CD4-positive, CD25-positive, alpha-beta regulatory T cell (primary cell): ENCODE results near the gene TNIK. TPM values are rescaled to one million over a fixed set of nuclear protein-coding genes. Genes with fewer than 3 reads are reported as not detected.
A peak's percentile ranks its signal among the peaks of the same experiment; 100 is the strongest.

Experiments
- ATAC-seq, 2 donors: fragments of 150-1000 bp; cut with Tn5 transposase; one replicate each; pipeline ENCODE4 v1.10.0; 2021; ENCODE audit warnings: low read depth in 2 of 2, moderate number of reproducible peaks in 2 of 2, moderate library complexity in 1 of 2
- DNase-seq, 3 donors: peaks; one replicate each; pipeline versions ENCODE4 v3.0.0 to v3.0.0-alpha.2; 2012 to 2022; ENCODE audit warnings: mixed read lengths in 1 of 3
- H3K27ac ChIP-seq: one replicate; pipeline ENCODE4 v1.7.0; 2013; ENCODE audit warnings: mild to moderate bottlenecking, low read length; ENCODE audit not compliant: insufficient read depth, poor library complexity, severe bottlenecking
- H3K27me3 ChIP-seq: one replicate; pipeline ENCODE4 v1.7.0; 2013; ENCODE audit warnings: low read length; ENCODE audit not compliant: control insufficient read depth, insufficient read depth
- H3K36me3 ChIP-seq: one replicate; pipeline ENCODE4 v1.7.0; 2013; ENCODE audit warnings: mild to moderate bottlenecking, low read length, moderate library complexity; ENCODE audit not compliant: control insufficient read depth, insufficient read depth
- H3K4me1 ChIP-seq: 2 replicates; pipeline ENCODE4 v1.7.0; 2013; ENCODE audit warnings: mild to moderate bottlenecking, low read length; ENCODE audit not compliant: insufficient read depth, control insufficient read depth, poor library complexity, severe bottlenecking
- H3K4me3 ChIP-seq: one replicate; pipeline ENCODE4 v1.7.0; 2013; ENCODE audit warnings: low read depth, mild to moderate bottlenecking, low read length, moderate library complexity
- H3K9me3 ChIP-seq, 2 experiments: 1 replicate in 1 of 2; 2 replicates in 1 of 2; pipeline ENCODE4 v1.7.0; 2013; ENCODE audit warnings: low read length in 2 of 2, mild to moderate bottlenecking in 1 of 2, moderate library complexity in 1 of 2; ENCODE audit not compliant: control insufficient read depth in 2 of 2
- H3K27ac Mint-ChIP-seq, 3 donors: one replicate each; pipeline ENCODE4 v1.8.0; 2020 to 2022; ENCODE audit warnings: mild to moderate bottlenecking in 3 of 3, mixed read lengths in 3 of 3, moderate library complexity in 2 of 3
- H3K27me3 Mint-ChIP-seq: one replicate; pipeline ENCODE4 v1.8.0; 2022; ENCODE audit warnings: mild to moderate bottlenecking, mixed read lengths
- H3K36me3 Mint-ChIP-seq: one replicate; pipeline ENCODE4 v1.8.0; 2020; ENCODE audit warnings: mixed read lengths
- H3K4me1 Mint-ChIP-seq, 4 donors: one replicate each; pipeline ENCODE4 v1.8.0; 2020 to 2022; ENCODE audit warnings: mixed read lengths in 4 of 4, mild to moderate bottlenecking in 1 of 4
- H3K4me3 Mint-ChIP-seq, 4 donors: one replicate each; pipeline ENCODE4 v1.8.0; 2020 to 2022; ENCODE audit warnings: mild to moderate bottlenecking in 4 of 4, mixed read lengths in 4 of 4, moderate library complexity in 3 of 4
- H3K9me3 Mint-ChIP-seq, 7 donors: one replicate each; pipeline ENCODE4 v1.8.0; 2020 to 2022; ENCODE audit warnings: mixed read lengths in 7 of 7, mild to moderate bottlenecking in 3 of 7, moderate library complexity in 2 of 7
- polyA plus RNA-seq, 4 donors: library from polyadenylated mRNA; unstranded; fragments of 300-500 nt; fragmentation: Illumina TruSeq; gene quantifications; one replicate each; pipeline ENCODE4 v1.2.3, GENCODE V29; 2021
- total RNA-seq: library from RNA; stranded (reverse); gene quantifications from one replicate; pipeline ENCODE4 v1.2.3, GENCODE V29; 2022

Gene TNIK
- total and polyA plus RNA-seq, 5 donors from 2014 or later, result 14.7 to 162 (median 22.3) TPM

DNA sequence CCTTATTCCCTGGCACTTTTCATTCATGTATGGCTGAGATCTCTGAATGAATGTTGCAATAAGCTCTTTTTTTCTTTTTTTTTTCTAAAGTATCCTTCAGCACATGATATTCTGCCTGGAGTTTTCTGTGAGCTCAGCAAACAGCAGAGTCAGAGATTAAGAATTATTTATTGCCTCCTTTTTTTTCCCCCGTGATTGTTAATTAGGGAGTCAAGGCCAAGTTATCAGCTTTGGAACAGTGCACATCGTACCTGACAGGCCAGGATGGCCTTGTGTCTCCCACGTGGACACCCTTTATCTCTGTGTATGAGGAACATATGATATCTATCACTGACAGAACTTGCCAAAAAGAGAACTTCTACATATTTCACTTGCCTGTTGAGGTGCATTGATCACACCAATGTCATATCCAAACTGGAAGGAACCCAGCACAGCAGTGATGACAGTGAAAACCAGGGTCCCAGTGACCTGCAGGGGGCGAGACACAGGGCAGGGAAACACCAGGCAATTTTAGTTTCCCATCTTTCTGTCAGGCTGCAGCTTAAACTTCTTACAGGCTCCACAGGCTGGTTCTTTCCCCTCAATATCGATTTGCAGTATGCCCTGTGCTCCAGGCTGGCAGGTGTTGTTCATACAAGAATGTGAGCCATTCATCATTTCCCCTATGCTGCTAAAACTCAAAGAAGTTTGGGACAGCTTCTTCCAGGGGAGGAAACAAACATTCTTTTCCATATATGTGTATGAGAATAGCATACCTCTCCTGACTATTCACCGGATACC, 441.9 kb downstream of the TNIK start:
- no peak overlapping the region for H3K27ac Mint-ChIP-seq
- no peak overlapping the region for H3K27ac ChIP-seq
- H3K4me1 Mint-ChIP-seq, result no peaks in the 10 kb centered on the region
- no peak overlapping the region for H3K4me3 Mint-ChIP-seq
- no peaks in the 10 kb centered on the region for H3K4me1 ChIP-seq
- no peak for ATAC-seq
- no peaks in the 10 kb centered on the region for H3K36me3 ChIP-seq
- H3K27me3 Mint-ChIP-seq, result peaks cover 27% of the 10 kb centered on the region
- H3K9me3 ChIP-seq, result no peaks in the 10 kb centered on the region
- peaks cover 0 to 7% (median 0%) of the 10 kb centered on the region in 7 donors for H3K9me3 Mint-ChIP-seq
- no peak overlapping the region for H3K4me3 ChIP-seq
- DNase-seq, result peak in 1 of 3 donors; percentile 6
- no peaks in the 10 kb centered on the region for H3K36me3 Mint-ChIP-seq
- peaks cover 11% of the 10 kb centered on the region for H3K27me3 ChIP-seq

DNA sequence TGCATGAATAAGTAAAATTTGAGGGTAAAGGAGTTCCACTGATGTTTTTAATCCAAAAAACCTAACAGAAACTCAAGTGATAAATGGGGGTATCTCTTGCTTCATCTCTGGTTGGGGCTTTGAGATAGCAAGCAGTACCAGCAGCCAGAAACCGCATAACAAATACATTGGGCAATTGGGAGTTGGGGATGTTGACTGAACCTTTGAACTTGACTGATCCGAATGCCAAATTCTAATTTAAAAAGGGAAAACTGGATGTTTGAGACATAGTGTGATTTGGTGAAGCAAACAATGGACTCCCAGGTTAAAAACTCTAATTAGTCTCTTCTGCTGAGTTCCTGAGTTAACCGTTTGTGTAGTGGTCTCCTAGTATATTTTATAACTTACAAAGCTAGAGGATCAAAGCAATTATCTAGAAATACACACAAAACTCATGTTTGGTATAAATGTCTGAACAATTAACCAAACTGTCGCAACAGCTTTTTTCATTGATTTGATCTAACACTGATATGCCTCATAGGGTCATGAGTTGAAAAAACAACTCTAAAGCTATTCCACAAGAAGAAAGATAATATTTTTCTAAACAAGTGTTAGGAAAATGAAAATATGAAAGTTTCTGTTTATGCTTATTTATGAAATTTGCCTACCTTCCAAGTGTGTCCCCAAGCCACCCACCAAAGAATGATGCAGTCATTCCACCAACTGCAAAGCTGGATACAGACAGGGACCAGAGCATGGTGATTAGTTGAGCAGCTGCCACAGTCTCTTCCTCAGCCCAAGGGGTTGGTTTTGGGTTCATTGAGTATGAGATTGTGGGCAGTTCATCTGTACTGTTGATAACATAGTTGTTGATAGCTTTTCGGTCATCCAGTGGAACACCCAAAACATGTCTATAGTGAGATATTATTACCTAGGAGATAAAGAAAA, 446.1 kb downstream of the TNIK start:
- no peaks in the 10 kb centered on the region for H3K36me3 ChIP-seq
- no peak overlapping the region for H3K4me3 Mint-ChIP-seq
- H3K4me1 Mint-ChIP-seq, result no peaks in the 10 kb centered on the region
- H3K4me3 ChIP-seq, result no peak overlapping the region
- H3K27ac Mint-ChIP-seq, result no peak overlapping the region
- H3K27ac ChIP-seq, result no peak overlapping the region
- peaks cover 15% of the 10 kb centered on the region for H3K27me3 ChIP-seq
- H3K36me3 Mint-ChIP-seq, result no peaks in the 10 kb centered on the region
- ATAC-seq, result no peak
- H3K9me3 ChIP-seq, result no peaks in the 10 kb centered on the region
- peaks cover 19% of the 10 kb centered on the region for H3K27me3 Mint-ChIP-seq
- DNase-seq, result no peak
- H3K9me3 Mint-ChIP-seq, result peaks cover 0 to 3% (median 0%) of the 10 kb centered on the region in 7 donors
- H3K4me1 ChIP-seq, result no peaks in the 10 kb centered on the region

GRCh38 chr3:171011873-171012336, 448.3 kb downstream of the TNIK start:
- Histone ChIP-seq H3K36me3 (no peaks in the 10 kb centered on the region), H3K27me3 (peaks cover 19% of the 10 kb centered on the region), H3K27ac (no peak overlapping the region), H3K4me1 (no peaks in the 10 kb centered on the region), H3K4me3 (no peak overlapping the region), H3K9me3 (no peaks in the 10 kb centered on the region)
- no peaks in the 10 kb centered on the region for H3K4me1 Mint-ChIP-seq
- no peak overlapping the region for H3K4me3 Mint-ChIP-seq
- peaks cover 0 to 3% (median 0%) of the 10 kb centered on the region in 7 donors for H3K9me3 Mint-ChIP-seq
- H3K36me3 Mint-ChIP-seq, result no peaks in the 10 kb centered on the region
- no peak overlapping the region for H3K27ac Mint-ChIP-seq
- ATAC-seq, result no peak
- no peak for DNase-seq
- H3K27me3 Mint-ChIP-seq, result peaks cover 27% of the 10 kb centered on the region
